ENCODE results near the gene DMTF1.
A peak's percentile ranks its signal among the peaks of the same experiment; 100 is the strongest.
"Not testable (repeated sequence)": the region's sequence is repeated elsewhere in the genome, so short reads cannot be mapped to it uniquely, and the experiment has no call there.

The DMTF1 gene

GRCh38 chr7:87220026-87220733 is 67.9 kb downstream of the DMTF1 start:
- peak in 50 of 51 donors; percentile 16 to 84 (median 62) for DNase-seq

- peak in 18 of 51 donors; percentile 4 to 63 (median 32) for DNase-seq
Measured at GRCh38 chr7:87220734-87221215, 68.5 kb downstream of the DMTF1 start.

- DNase-seq, result no peak
Measured at GRCh38 chr7:87223666-87224065, 71.4 kb downstream of the DMTF1 start.

GRCh38 chr7:87225696-87226095 is 73.4 kb downstream of the DMTF1 start:
- DNase-seq, result no peak

GRCh38 chr7:87226495-87226894 is 74.2 kb downstream of the DMTF1 start:
- no peak for DNase-seq

- peak in 37 of 51 donors; percentile 6 to 80 (median 34) for DNase-seq
Measured at GRCh38 chr7:87231258-87231657, 79.0 kb downstream of the DMTF1 start.

GRCh38 chr7:87231711-87232110 is 79.5 kb downstream of the DMTF1 start:
- peak in 2 of 51 donors; percentile 12 to 37 for DNase-seq

- no peak for DNase-seq
Measured at GRCh38 chr7:87234949-87235348, 82.7 kb downstream of the DMTF1 start.

- not testable (repeated sequence) for DNase-seq
Measured at GRCh38 chr7:87238464-87239051, 86.3 kb downstream of the DMTF1 start.

- not testable (repeated sequence) for DNase-seq
Measured at GRCh38 chr7:87245671-87246070, 93.4 kb downstream of the DMTF1 start.

All from hypothalamus (tissue), 51 donors.